ENCODE data around the gene NPAS3.
A peak's percentile ranks its signal among the peaks of the same experiment; 100 is the strongest.

NPAS3 gene

GRCh38 chr14:32940711-32941667 lies 2.3 kb downstream of the NPAS3 start:
- DNase-seq (ENCODE audit: low read depth) = no peak

- no peak for DNase-seq (ENCODE audit: low read depth)
Observed at GRCh38 chr14:32941668-32942065, 3.0 kb downstream of the NPAS3 start.

GRCh38 chr14:32947081-32947480 lies 8.4 kb downstream of the NPAS3 start:
- no peak for DNase-seq (ENCODE audit: low read depth)

- DNase-seq (ENCODE audit: low read depth) = no peak
Observed at GRCh38 chr14:32947792-32948191, 9.1 kb downstream of the NPAS3 start.

- peak; percentile 29 for DNase-seq (ENCODE audit: low read depth)
Observed at GRCh38 chr14:32950584-32950983, 11.9 kb downstream of the NPAS3 start.

GRCh38 chr14:32967421-32967820 lies 28.7 kb downstream of the NPAS3 start:
- no peak for DNase-seq (ENCODE audit: low read depth)

- DNase-seq (ENCODE audit: low read depth) = no peak
Observed at GRCh38 chr14:32968972-32969544, 30.4 kb downstream of the NPAS3 start.

GRCh38 chr14:32977913-32978312 lies 39.2 kb downstream of the NPAS3 start:
- DNase-seq (ENCODE audit: low read depth) = no peak

- DNase-seq (ENCODE audit: low read depth) = no peak
Observed at GRCh38 chr14:32978691-32979255, 40.1 kb downstream of the NPAS3 start.

GRCh38 chr14:32980178-32980901 lies 41.7 kb downstream of the NPAS3 start:
- DNase-seq (ENCODE audit: low read depth) = no peak

- no peak for DNase-seq (ENCODE audit: low read depth)
Observed at GRCh38 chr14:32980902-32981501, 42.3 kb downstream of the NPAS3 start.

GRCh38 chr14:32984241-32984930 lies 45.7 kb downstream of the NPAS3 start:
- no peak for DNase-seq (ENCODE audit: low read depth)

- DNase-seq (ENCODE audit: low read depth) = no peak
Observed at GRCh38 chr14:32985866-32986265, 47.2 kb downstream of the NPAS3 start.

- peak; percentile 3 for DNase-seq (ENCODE audit: low read depth)
Observed at GRCh38 chr14:32986791-32987540, 48.3 kb downstream of the NPAS3 start.

GRCh38 chr14:32991691-32992090 lies 53.0 kb downstream of the NPAS3 start:
- DNase-seq (ENCODE audit: low read depth) = no peak

GRCh38 chr14:32993921-32994320 lies 55.2 kb downstream of the NPAS3 start:
- peak; percentile 1 for DNase-seq (ENCODE audit: low read depth)

GRCh38 chr14:32996343-32996742 lies 57.7 kb downstream of the NPAS3 start:
- no peak for DNase-seq (ENCODE audit: low read depth)

- peak; percentile 18 for DNase-seq (ENCODE audit: low read depth)
Observed at GRCh38 chr14:32998433-32998832, 59.8 kb downstream of the NPAS3 start.

- DNase-seq (ENCODE audit: low read depth) = no peak
Observed at GRCh38 chr14:33009673-33010072, 71.0 kb downstream of the NPAS3 start.

GRCh38 chr14:33010495-33010894 lies 71.8 kb downstream of the NPAS3 start:
- no peak for DNase-seq (ENCODE audit: low read depth)

GRCh38 chr14:33014710-33015109 lies 76.0 kb downstream of the NPAS3 start:
- no peak for DNase-seq (ENCODE audit: low read depth)
